HS-27A (cell line): ENCODE results near the gene GFRA1.

Experiments used
- DNase-seq: peaks from one replicate; pipeline ENCODE4 v3.0.0-alpha.2; 2012; ENCODE audit warnings: low read depth, missing footprints

The GFRA1 gene

GRCh38 chr10:116160271-116160670, 112.7 kb downstream of the GFRA1 start:
- no peak for DNase-seq

- no peak for DNase-seq
These were observed 113.8 kb downstream of the GFRA1 start for GRCh38 chr10:116159197-116159596.

GRCh38 chr10:116158036-116158435, 115.0 kb downstream of the GFRA1 start:
- no peak for DNase-seq

GRCh38 chr10:116157485-116157884, 115.5 kb downstream of the GFRA1 start:
- DNase-seq, result no peak

- DNase-seq, result no peak
These were observed 116.2 kb downstream of the GFRA1 start for GRCh38 chr10:116156819-116157218.

- DNase-seq, result no peak
These were observed 117.8 kb downstream of the GFRA1 start for GRCh38 chr10:116155191-116155590.

- DNase-seq, result no peak
These were observed 118.4 kb downstream of the GFRA1 start for GRCh38 chr10:116154651-116155050.

- no peak for DNase-seq
These were observed 121.9 kb downstream of the GFRA1 start for GRCh38 chr10:116151076-116151475.

GRCh38 chr10:116150606-116151005, 122.4 kb downstream of the GFRA1 start:
- no peak for DNase-seq

GRCh38 chr10:116147147-116147905, 125.7 kb downstream of the GFRA1 start:
- DNase-seq, result no peak

GRCh38 chr10:116146372-116147140, 126.5 kb downstream of the GFRA1 start:
- no peak for DNase-seq

GRCh38 chr10:116143673-116144222, 129.3 kb downstream of the GFRA1 start:
- DNase-seq, result no peak

- DNase-seq, result no peak
These were observed 131.2 kb downstream of the GFRA1 start for GRCh38 chr10:116141855-116142254.

- no peak for DNase-seq
These were observed 131.8 kb downstream of the GFRA1 start for GRCh38 chr10:116141246-116141645.

- no peak for DNase-seq
These were observed 133.1 kb downstream of the GFRA1 start for GRCh38 chr10:116139886-116140285.

GRCh38 chr10:116138897-116139296, 134.1 kb downstream of the GFRA1 start:
- DNase-seq, result no peak

GRCh38 chr10:116136261-116136660, 136.7 kb downstream of the GFRA1 start:
- no peak for DNase-seq

- DNase-seq, result no peak
These were observed 138.7 kb downstream of the GFRA1 start for GRCh38 chr10:116134322-116134721.

- no peak for DNase-seq
These were observed 139.4 kb downstream of the GFRA1 start for GRCh38 chr10:116133634-116134033.

- DNase-seq, result no peak
These were observed 140.1 kb downstream of the GFRA1 start for GRCh38 chr10:116132780-116133399.

- DNase-seq, result no peak
These were observed 143.0 kb downstream of the GFRA1 start for GRCh38 chr10:116130006-116130405.

GRCh38 chr10:116126954-116127695, 145.9 kb downstream of the GFRA1 start:
- DNase-seq, result no peak
